ENCODE measurements around the gene ABCE1. TPM values are rescaled to one million over a fixed set of nuclear protein-coding genes. Genes with fewer than 3 reads are reported as not detected.

Gene ABCE1
- total RNA-seq = 10 to 100 TPM; 53.7 to 70.2 (median 64.7) TPM

- Histone ChIP-seq H3K4me3 (replicated peaks in 1 of 3) (peak within 1 kb of the TSS; percentile 68 to 93 (median 85)), H3K27ac (peak within 1 kb of the TSS; percentile 88 to 92 (median 89)), H3K9me3 (no peaks in the 10 kb centered on the region), H3K27me3 (no peaks in the 10 kb centered on the region), H3K36me3 (peaks cover 3 to 8% of the 10 kb centered on the region in 2 donors), H3K4me1 (peaks cover 21 to 24% of the 10 kb centered on the region in 2 donors)
- WGBS, 2 donors = 0 to 1% methylated on average over 45 to 52 of the region's 67 CpGs
- intact Hi-C loops (cut with DNase I) = no loop called here
- TF ChIP-seq POLR2A (IDR thresholded peaks at IDR 0.05) (peak; percentile 13 to 72), CTCF (IDR thresholded peaks at IDR 0.05) (peak in 3 of 6 experiments; percentile 11 to 35 (median 35))
- peak; percentile 96 for DNase-seq
Measured at GRCh38 chr4:145097821-145098674, at the start of gene ABCE1, which contains the start of gene ANAPC10. Gene ABCE1 (plus strand): TSS chr4:145098311. CDS start chr4:145104413, 6,102 bp downstream. Gene ANAPC10 (minus strand): TSS chr4:145098196. CDS start chr4:145096099, 2,097 bp downstream.

- intact Hi-C loops (cut with DNase I) = no loop called here
- Histone ChIP-seq H3K36me3 (no peaks in the 10 kb centered on the region), H3K9me3 (no peaks in the 10 kb centered on the region), H3K4me3 (replicated peaks in 1 of 3) (no peak overlapping the region), H3K27me3 (no peaks in the 10 kb centered on the region), H3K4me1 (no peaks in the 10 kb centered on the region), H3K27ac (no peak overlapping the region)
- no peak for DNase-seq
- TF ChIP-seq CTCF (IDR thresholded peaks at IDR 0.05) (no peak), POLR2A (IDR thresholded peaks at IDR 0.05) (no peak)
Measured at GRCh38 chr4:145048817-145049216, 49.3 kb upstream of the ABCE1 start.

DNA sequence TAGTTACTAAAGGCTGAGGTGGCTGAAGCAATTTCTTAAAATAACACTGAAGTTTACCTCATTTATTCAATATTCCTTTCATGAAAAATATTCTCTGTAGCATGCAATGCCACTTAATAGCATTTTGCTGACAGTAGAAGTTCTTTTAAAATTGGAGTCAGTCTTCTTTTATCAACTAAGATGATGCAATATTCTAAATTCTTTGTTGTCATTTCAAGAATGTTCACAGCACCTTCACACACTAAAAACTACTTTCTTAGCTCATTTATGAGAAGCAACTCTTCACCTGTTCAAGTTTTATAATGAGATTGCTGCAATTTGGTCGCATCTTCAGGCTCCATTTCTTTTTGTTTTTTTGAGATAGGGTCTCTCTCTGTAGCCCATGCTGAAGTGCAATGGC, 48.9 kb upstream of the ABCE1 start:
- Histone ChIP-seq H3K27me3 (no peaks in the 10 kb centered on the region), H3K9me3 (no peaks in the 10 kb centered on the region), H3K36me3 (no peaks in the 10 kb centered on the region), H3K4me3 (replicated peaks in 1 of 3) (no peak overlapping the region), H3K4me1 (no peaks in the 10 kb centered on the region), H3K27ac (no peak overlapping the region)
- no peak for TF ChIP-seq CTCF (IDR thresholded peaks at IDR 0.05)
- no peak for TF ChIP-seq POLR2A (IDR thresholded peaks at IDR 0.05)
- 91 to 96% methylated on average over 1 of the region's 1 CpG for WGBS, 2 donors
- no peak for DNase-seq
- intact Hi-C loops (cut with DNase I) = no loop called here

- Histone ChIP-seq H3K4me3 (replicated peaks in 1 of 3) (no peak overlapping the region), H3K4me1 (no peaks in the 10 kb centered on the region), H3K36me3 (no peaks in the 10 kb centered on the region), H3K9me3 (no peaks in the 10 kb centered on the region), H3K27me3 (no peaks in the 10 kb centered on the region), H3K27ac (no peak overlapping the region)
- intact Hi-C loops (cut with DNase I) = no loop called here
- TF ChIP-seq CTCF (IDR thresholded peaks at IDR 0.05) (no peak), POLR2A (IDR thresholded peaks at IDR 0.05) (no peak)
- 96 to 98% methylated on average over 5 of the region's 5 CpGs for WGBS, 2 donors
- DNase-seq = no peak
Measured at GRCh38 chr4:145055533-145056257, 42.4 kb upstream of the ABCE1 start.

Measured in thyroid gland (tissue), 4 donors.